WTC11 (cell line): ENCODE measurements around the gene LRRC51. TPM values are rescaled to one million over a fixed set of nuclear protein-coding genes. Genes with fewer than 3 reads are reported as not detected.

Source experiments
- ATAC-seq: fragments of 200-7000 bp; cut with Tn5 transposase; 2 replicates; pipeline ENCODE4 v1.10.0; 2021; ENCODE audit warnings: mild to moderate bottlenecking, moderate library complexity
- CTCF ChIA-PET: fragments of 300-600 bp; sonication (Branson Sonifier 250); formaldehyde crosslinking; loops from one replicate; lab custom pipeline; 2021; ENCODE audit warnings: antibody characterized with exemption; lab: Charles Lee
- POLR2A ChIA-PET: fragments of 350-600 bp; sonication (Branson Sonifier 250); formaldehyde crosslinking; loops from one replicate; lab custom pipeline; 2021; ENCODE audit warnings: antibody characterized with exemption; lab: Charles Lee
- DNase-seq: peaks from one replicate; pipeline ENCODE4 v3.0.0; 2021; ENCODE audit warnings: low spot score
- H3K27ac Mint-ChIP-seq: 2 replicates; pipeline ENCODE4 v1.8.0; 2021; ENCODE audit warnings: mixed read lengths
- H3K27me3 Mint-ChIP-seq: 2 replicates; pipeline ENCODE4 v1.8.0; 2021; ENCODE audit warnings: low read depth, mild to moderate bottlenecking, moderate library complexity, mixed read lengths
- H3K36me3 Mint-ChIP-seq: 2 replicates; pipeline ENCODE4 v1.8.0; 2021; ENCODE audit warnings: mixed read lengths
- H3K4me1 Mint-ChIP-seq: 2 replicates; pipeline ENCODE4 v1.8.0; 2022; ENCODE audit warnings: mixed read lengths
- H3K4me3 Mint-ChIP-seq: 2 replicates; pipeline ENCODE4 v1.8.0; 2021; ENCODE audit warnings: mild to moderate bottlenecking, moderate library complexity, mixed read lengths
- H3K9me3 Mint-ChIP-seq: 2 replicates; pipeline ENCODE4 v1.8.0; 2021; ENCODE audit warnings: mixed read lengths
- AFF4 ChIP-seq: sonication (generic); formaldehyde crosslinking; IDR thresholded peaks from 2 replicates; pipeline ENCODE4 v1.8.1; 2023; ENCODE audit warnings: mild to moderate bottlenecking, missing genetic modification reagents, borderline replicate concordance
- ARID4B ChIP-seq: sonication (generic); formaldehyde crosslinking; IDR thresholded peaks from 2 replicates; pipeline ENCODE4 v1.8.0; 2023; ENCODE audit warnings: missing genetic modification reagents, mild to moderate bottlenecking, borderline replicate concordance
- ATF1 ChIP-seq: sonication (generic); formaldehyde crosslinking; IDR thresholded peaks from 2 replicates; pipeline ENCODE4 v1.8.1; 2023; ENCODE audit warnings: mild to moderate bottlenecking, moderate library complexity, missing genetic modification reagents
- ATF3 ChIP-seq: sonication (generic); formaldehyde crosslinking; conservative IDR thresholded peaks from 2 replicates; pipeline ENCODE4 v1.8.1; 2022; ENCODE audit warnings: mild to moderate bottlenecking, missing genetic modification reagents
- ETV6 ChIP-seq: sonication (generic); formaldehyde crosslinking; IDR thresholded peaks from 2 replicates; pipeline ENCODE4 v1.8.1; 2022; ENCODE audit warnings: mild to moderate bottlenecking, missing genetic modification reagents
- FOXP4 ChIP-seq: sonication (generic); formaldehyde crosslinking; IDR thresholded peaks from 2 replicates; pipeline ENCODE4 v1.8.0; 2022; ENCODE audit warnings: mild to moderate bottlenecking, missing genetic modification reagents
- JUN ChIP-seq: sonication (generic); formaldehyde crosslinking; IDR thresholded peaks from 2 replicates; pipeline ENCODE4 v1.8.0; 2023; ENCODE audit warnings: mild to moderate bottlenecking, missing genetic modification reagents
- KAT7 ChIP-seq: sonication (generic); formaldehyde crosslinking; IDR thresholded peaks from 2 replicates; pipeline ENCODE4 v1.8.1; 2023; ENCODE audit warnings: missing genetic modification reagents, mild to moderate bottlenecking, borderline replicate concordance
- NFE2L1 ChIP-seq: sonication (generic); formaldehyde crosslinking; IDR thresholded peaks from 2 replicates; pipeline ENCODE4 v1.8.1; 2023; ENCODE audit warnings: missing genetic modification reagents
- OVOL2 ChIP-seq: fragments of 250-450 bp; sonication (Bioruptor Pico); IDR thresholded peaks from 2 replicates; pipeline ENCODE4 v1.9.0; 2021; ENCODE audit warnings: mild to moderate bottlenecking, borderline replicate concordance
- RORB ChIP-seq: fragments of 250-450 bp; sonication (Bioruptor Pico); IDR thresholded peaks from 2 replicates; pipeline ENCODE4 v1.9.0; 2021; ENCODE audit warnings: mild to moderate bottlenecking
- TCF7 ChIP-seq: sonication (generic); formaldehyde crosslinking; IDR thresholded peaks from 2 replicates; pipeline ENCODE4 v1.8.0; 2022; ENCODE audit warnings: mild to moderate bottlenecking, low read depth, missing genetic modification reagents, moderate library complexity
- TEAD1 ChIP-seq: sonication (generic); formaldehyde crosslinking; IDR thresholded peaks from 2 replicates; pipeline ENCODE4 v1.8.0; 2022; ENCODE audit warnings: mild to moderate bottlenecking, missing genetic modification reagents
- TEAD4 ChIP-seq: sonication (generic); formaldehyde crosslinking; IDR thresholded peaks from 2 replicates; pipeline ENCODE4 v1.8.0; 2022; ENCODE audit warnings: mild to moderate bottlenecking, missing genetic modification reagents
- ZBTB21 ChIP-seq: sonication (generic); formaldehyde crosslinking; IDR thresholded peaks from 2 replicates; pipeline ENCODE4 v1.8.1; 2023; ENCODE audit warnings: mild to moderate bottlenecking, missing genetic modification reagents, borderline replicate concordance
- ZNF263 ChIP-seq: sonication (generic); formaldehyde crosslinking; IDR thresholded peaks from 2 replicates; pipeline ENCODE4 v1.8.1; 2022; ENCODE audit warnings: low read depth, mild to moderate bottlenecking, moderate library complexity, missing genetic modification reagents
- ZNF317 ChIP-seq: sonication (generic); formaldehyde crosslinking; IDR thresholded peaks from 2 replicates; pipeline ENCODE4 v1.8.1; 2023; ENCODE audit warnings: low read depth, mild to moderate bottlenecking, moderate library complexity, missing genetic modification reagents, borderline replicate concordance
- ZNF532 ChIP-seq: fragments of 250-450 bp; sonication (Bioruptor Pico); IDR thresholded peaks from 2 replicates; pipeline ENCODE4 v1.9.0; 2021; ENCODE audit warnings: mild to moderate bottlenecking, borderline replicate concordance
- total RNA-seq: library from RNA; stranded (reverse); gene quantifications from 3 replicates; pipeline ENCODE4 v1.2.3, GENCODE V29; 2021

The LRRC51 gene
- total RNA-seq, 1 experiment from 2014 or later = 5.3 TPM

- TF ChIP-seq AFF4 (no peak), ETV6 (CRISPR knock-in tag) (no peak), NFE2L1 (no peak), OVOL2 (CRISPR knock-in tag) (no peak)
Measured at GRCh38 chr11:72127923-72128322, 47.3 kb downstream of the LRRC51 start (continued).

- H3K9me3 Mint-ChIP-seq = peaks cover 56% of the 10 kb centered on the region
- H3K27me3 Mint-ChIP-seq = peaks cover 78% of the 10 kb centered on the region
- DNase-seq (no peak), ATAC-seq (no peak)
- no peak overlapping the region for H3K4me3 Mint-ChIP-seq
- ChIA-PET CTCF (no interaction called here), POLR2A (no interaction called here)
- H3K27ac Mint-ChIP-seq = no peak overlapping the region
- no peaks in the 10 kb centered on the region for H3K4me1 Mint-ChIP-seq
- peaks cover 29% of the 10 kb centered on the region for H3K36me3 Mint-ChIP-seq
- TF ChIP-seq ZBTB21 (no peak), ZNF317 (no peak), JUN (CRISPR knock-in tag) (no peak), TEAD4 (CRISPR knock-in tag) (no peak), FOXP4 (CRISPR knock-in tag) (no peak), ARID4B (CRISPR knock-in tag) (no peak), ATF3 (CRISPR knock-in tag) (no peak), ATF1 (CRISPR knock-in tag) (no peak), TEAD1 (CRISPR knock-in tag) (no peak), AFF4 (no peak), RORB (CRISPR knock-in tag) (no peak), KAT7 (CRISPR knock-in tag) (no peak), TCF7 (CRISPR knock-in tag) (no peak), ZNF532 (CRISPR knock-in tag) (no peak), ZNF263 (CRISPR knock-in tag) (no peak)
Measured at GRCh38 chr11:72129381-72129780, 48.7 kb downstream of the LRRC51 start.
